OCI-LY1 (cell line): Measurements from ENCODE around the gene VAV3.

Experiments used
- CTCF ChIP-seq: fragments of 200-600 bp; sonication (generic), shearing (Covaris generic); IDR thresholded peaks from 2 replicates; pipeline ENCODE4 v1.5.1; 2017; ENCODE audit warnings: mild to moderate bottlenecking, antibody characterized with exemption, low read length, moderate library complexity, mixed read lengths
- EZH2 ChIP-seq: fragments of 200-600 bp; sonication (generic), shearing (Covaris generic); IDR thresholded peaks from 2 replicates; pipeline ENCODE4 v1.8.0; 2017; ENCODE audit warnings: borderline replicate concordance, mixed run types, mild to moderate bottlenecking, antibody characterized with exemption, low read length, moderate library complexity, mixed read lengths

- no peak for TF ChIP-seq CTCF
- TF ChIP-seq EZH2: no peak
Measured at GRCh38 chr1:107943694-107944093, 21.3 kb downstream of the VAV3 start.
